DND-41 (cell line): ENCODE results near the gene LCOR.

Experiments used
- EZH2 ChIP-seq: IDR thresholded peaks from 3 replicates; pipeline ENCODE4 v1.6.1; 2012; ENCODE audit warnings: borderline replicate concordance, low read depth, mild to moderate bottlenecking, moderate library complexity, low read length, inconsistent platforms; ENCODE audit not compliant: severe bottlenecking
- TF ChIP-seq, protein P1 (sequence below): IDR thresholded peaks from 2 replicates; pipeline ENCODE4 v1.5.1; 2012; ENCODE audit warnings: borderline replicate concordance, low read length, moderate library complexity, mild to moderate bottlenecking; ENCODE audit not compliant: poor library complexity, severe bottlenecking; ENCODE audit errors: extremely low read depth

- TF ChIP-seq, protein P1, sequence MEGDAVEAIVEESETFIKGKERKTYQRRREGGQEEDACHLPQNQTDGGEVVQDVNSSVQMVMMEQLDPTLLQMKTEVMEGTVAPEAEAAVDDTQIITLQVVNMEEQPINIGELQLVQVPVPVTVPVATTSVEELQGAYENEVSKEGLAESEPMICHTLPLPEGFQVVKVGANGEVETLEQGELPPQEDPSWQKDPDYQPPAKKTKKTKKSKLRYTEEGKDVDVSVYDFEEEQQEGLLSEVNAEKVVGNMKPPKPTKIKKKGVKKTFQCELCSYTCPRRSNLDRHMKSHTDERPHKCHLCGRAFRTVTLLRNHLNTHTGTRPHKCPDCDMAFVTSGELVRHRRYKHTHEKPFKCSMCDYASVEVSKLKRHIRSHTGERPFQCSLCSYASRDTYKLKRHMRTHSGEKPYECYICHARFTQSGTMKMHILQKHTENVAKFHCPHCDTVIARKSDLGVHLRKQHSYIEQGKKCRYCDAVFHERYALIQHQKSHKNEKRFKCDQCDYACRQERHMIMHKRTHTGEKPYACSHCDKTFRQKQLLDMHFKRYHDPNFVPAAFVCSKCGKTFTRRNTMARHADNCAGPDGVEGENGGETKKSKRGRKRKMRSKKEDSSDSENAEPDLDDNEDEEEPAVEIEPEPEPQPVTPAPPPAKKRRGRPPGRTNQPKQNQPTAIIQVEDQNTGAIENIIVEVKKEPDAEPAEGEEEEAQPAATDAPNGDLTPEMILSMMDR, result no peak
- TF ChIP-seq EZH2, result no peak
Observed at GRCh38 chr10:97010695-97011206, 178.7 kb downstream of the LCOR start.
